Type B pancreatic cell (in vitro differentiated cells): ENCODE results near the gene CORO2A. TPM values are rescaled to one million over a fixed set of nuclear protein-coding genes. Genes with fewer than 3 reads are reported as not detected.

ENCODE experiments used
- DNase-seq: peaks from one replicate; pipeline ENCODE4 v3.0.0; 2021; ENCODE audit warnings: mixed read lengths; ENCODE audit not compliant: unreplicated experiment; ENCODE audit errors: extremely low spot score
- H3K27ac Mint-ChIP-seq: 2 replicates; pipeline ENCODE4 v1.8.0; 2021; ENCODE audit warnings: mild to moderate bottlenecking, mixed read lengths
- H3K27me3 Mint-ChIP-seq: 2 replicates; pipeline ENCODE4 v1.8.0; 2021; ENCODE audit warnings: mixed read lengths
- H3K36me3 Mint-ChIP-seq: 2 replicates; pipeline ENCODE4 v1.8.0; 2021; ENCODE audit warnings: mixed read lengths
- H3K4me1 Mint-ChIP-seq: one replicate; pipeline ENCODE4 v1.8.0; 2021; ENCODE audit warnings: mixed read lengths; ENCODE audit not compliant: unreplicated experiment
- H3K4me3 Mint-ChIP-seq: 2 replicates; pipeline ENCODE4 v1.8.0; 2021; ENCODE audit warnings: mild to moderate bottlenecking, mixed read lengths
- H3K9me3 Mint-ChIP-seq: 2 replicates; pipeline ENCODE4 v1.8.0; 2021; ENCODE audit warnings: mixed read lengths
- total RNA-seq: library from RNA; stranded (reverse); gene quantifications from 2 replicates; pipeline ENCODE4 v1.2.1, GENCODE V29; 2021; ENCODE audit warnings: low replicate concordance
- TF ChIP-seq, protein P1 (sequence below): fragments of 200-600 bp; sonication (generic); conservative IDR thresholded peaks from 2 replicates; pipeline ENCODE4 v1.5.0; 2021; ENCODE audit warnings: antibody characterized with exemption, mild to moderate bottlenecking

CORO2A gene
- total RNA-seq, 1 donor from 2014 or later, result 9.9 TPM

DNA sequence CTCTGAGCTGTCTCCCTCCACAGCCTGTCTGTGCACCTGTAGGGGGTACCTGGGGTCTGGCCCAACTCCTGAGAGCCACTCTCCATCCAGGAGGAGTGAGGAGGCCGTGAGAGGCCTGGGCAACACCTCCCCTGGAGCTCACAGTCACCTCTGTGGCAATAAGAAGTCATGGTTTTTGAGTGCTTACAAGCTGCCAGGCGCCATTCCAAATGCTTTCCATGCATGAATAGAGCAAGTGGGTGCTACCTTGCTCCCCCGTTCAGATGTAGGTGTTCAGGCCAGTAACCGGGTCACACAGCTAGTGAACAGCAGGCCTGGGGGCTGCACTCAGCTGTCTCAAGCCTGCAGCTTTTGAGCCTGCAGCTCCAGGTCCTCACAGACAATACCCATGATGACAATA, 30.6 kb downstream of the CORO2A start:
- Mint-ChIP-seq H3K27ac (no peak overlapping the region), H3K4me3 (no peak overlapping the region), H3K4me1 (peaks cover 4% of the 10 kb centered on the region), H3K27me3 (no peaks in the 10 kb centered on the region), H3K36me3 (no peaks in the 10 kb centered on the region), H3K9me3 (no peaks in the 10 kb centered on the region)
- TF ChIP-seq, protein P1, sequence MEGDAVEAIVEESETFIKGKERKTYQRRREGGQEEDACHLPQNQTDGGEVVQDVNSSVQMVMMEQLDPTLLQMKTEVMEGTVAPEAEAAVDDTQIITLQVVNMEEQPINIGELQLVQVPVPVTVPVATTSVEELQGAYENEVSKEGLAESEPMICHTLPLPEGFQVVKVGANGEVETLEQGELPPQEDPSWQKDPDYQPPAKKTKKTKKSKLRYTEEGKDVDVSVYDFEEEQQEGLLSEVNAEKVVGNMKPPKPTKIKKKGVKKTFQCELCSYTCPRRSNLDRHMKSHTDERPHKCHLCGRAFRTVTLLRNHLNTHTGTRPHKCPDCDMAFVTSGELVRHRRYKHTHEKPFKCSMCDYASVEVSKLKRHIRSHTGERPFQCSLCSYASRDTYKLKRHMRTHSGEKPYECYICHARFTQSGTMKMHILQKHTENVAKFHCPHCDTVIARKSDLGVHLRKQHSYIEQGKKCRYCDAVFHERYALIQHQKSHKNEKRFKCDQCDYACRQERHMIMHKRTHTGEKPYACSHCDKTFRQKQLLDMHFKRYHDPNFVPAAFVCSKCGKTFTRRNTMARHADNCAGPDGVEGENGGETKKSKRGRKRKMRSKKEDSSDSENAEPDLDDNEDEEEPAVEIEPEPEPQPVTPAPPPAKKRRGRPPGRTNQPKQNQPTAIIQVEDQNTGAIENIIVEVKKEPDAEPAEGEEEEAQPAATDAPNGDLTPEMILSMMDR, result no peak
- no peak for DNase-seq

GRCh38 chr9:98159790-98160189, 32.6 kb downstream of the CORO2A start:
- no peak for DNase-seq
- no peak overlapping the region for H3K4me3 Mint-ChIP-seq
- TF ChIP-seq, protein P1, result no peak
- H3K27me3 Mint-ChIP-seq, result no peaks in the 10 kb centered on the region
- H3K4me1 Mint-ChIP-seq, result peaks cover 8% of the 10 kb centered on the region
- H3K9me3 Mint-ChIP-seq, result no peaks in the 10 kb centered on the region
- H3K27ac Mint-ChIP-seq, result peak overlapping the region; percentile 51
- peaks cover 4% of the 10 kb centered on the region for H3K36me3 Mint-ChIP-seq

DNA sequence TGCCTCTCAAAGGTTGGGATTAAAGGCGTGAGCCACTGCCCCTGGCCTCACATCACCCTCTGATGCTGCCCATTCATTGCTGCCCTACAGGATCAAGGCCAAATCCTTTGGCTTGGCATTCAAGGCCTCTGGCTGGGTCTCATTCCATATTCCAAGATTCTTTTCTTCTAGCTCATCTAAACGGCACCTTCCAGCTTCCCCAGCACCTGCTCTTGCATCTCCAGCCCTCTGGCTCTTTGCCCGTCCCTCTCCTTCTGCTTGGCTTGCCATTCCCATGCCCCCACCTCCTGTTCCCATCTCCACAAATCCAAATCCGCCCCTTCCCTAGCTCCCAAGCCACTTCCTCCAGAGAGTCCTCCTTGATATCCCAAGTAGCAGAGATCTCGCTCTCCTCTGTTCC, 33.1 kb downstream of the CORO2A start:
- Mint-ChIP-seq H3K9me3 (no peaks in the 10 kb centered on the region), H3K4me1 (peaks cover 8% of the 10 kb centered on the region)

DNA sequence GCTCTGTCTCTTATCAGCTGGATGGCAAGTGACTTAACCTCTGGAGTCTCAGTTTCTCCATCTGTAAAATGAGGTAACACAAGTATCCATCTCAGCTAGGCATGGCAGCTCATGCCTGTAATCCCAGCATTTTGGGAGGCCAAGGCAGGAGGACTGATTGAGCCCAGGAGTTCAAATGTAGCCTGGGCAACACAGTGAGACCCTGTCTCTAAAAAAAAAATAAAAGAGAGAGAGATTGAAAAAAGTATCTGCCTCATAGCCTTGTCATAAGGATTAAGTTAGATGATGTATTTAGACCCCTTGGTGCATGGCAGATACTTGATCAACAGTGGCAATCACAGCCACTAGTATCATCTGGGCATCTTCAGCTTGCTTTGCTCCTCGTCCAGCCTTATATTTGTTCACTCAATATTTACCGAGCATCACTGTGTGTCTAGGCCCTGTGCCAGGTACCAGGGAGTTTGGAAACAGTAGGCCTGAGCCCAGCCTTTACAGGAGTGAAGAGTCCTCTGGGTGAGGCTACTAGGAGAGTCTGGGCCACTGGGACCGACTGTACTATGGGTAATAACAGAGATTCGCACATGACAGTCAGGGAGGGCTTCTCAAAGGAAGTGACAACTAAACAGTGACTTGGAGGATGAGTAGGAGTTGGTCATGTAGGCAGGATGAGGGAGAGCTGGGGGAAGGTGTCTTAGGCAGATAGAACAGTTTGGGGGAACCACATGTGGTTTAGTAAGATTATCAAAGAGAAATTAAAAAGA, 34.2 kb downstream of the CORO2A start:
- DNase-seq, result no peak
- Mint-ChIP-seq H3K9me3 (no peaks in the 10 kb centered on the region), H3K27me3 (no peaks in the 10 kb centered on the region), H3K36me3 (peaks cover 4% of the 10 kb centered on the region), H3K4me1 (peaks cover 8% of the 10 kb centered on the region), H3K27ac (no peak overlapping the region), H3K4me3 (no peak overlapping the region)
- TF ChIP-seq, protein P1, result no peak

More for the DNA sequence above, 33.1 kb downstream of the CORO2A start:
- Mint-ChIP-seq H3K27ac (peak overlapping the region; percentile 51), H3K27me3 (no peaks in the 10 kb centered on the region), H3K36me3 (peaks cover 4% of the 10 kb centered on the region), H3K4me3 (no peak overlapping the region)
- no peak for DNase-seq
- TF ChIP-seq, protein P1, result no peak

DNA sequence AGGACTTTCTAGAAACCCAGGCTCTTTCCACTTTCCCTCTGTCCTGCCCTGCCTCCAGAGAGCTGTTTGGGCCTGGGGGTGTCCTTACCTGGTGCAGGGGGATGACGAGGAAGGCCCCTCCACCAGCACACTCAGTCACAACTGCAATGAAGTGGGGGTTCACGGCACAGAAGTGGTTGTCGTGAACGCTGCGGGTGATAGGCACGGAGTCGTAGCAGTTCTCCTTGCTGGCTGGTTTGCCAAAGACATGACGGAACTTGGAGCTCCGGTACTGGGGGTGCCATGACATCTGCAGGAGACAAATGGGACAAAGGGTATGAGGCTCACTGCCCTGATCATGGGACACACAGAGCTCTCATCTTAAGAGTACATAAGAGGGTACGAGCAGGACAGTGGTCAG, 35.1 kb downstream of the CORO2A start:
- peaks cover 4% of the 10 kb centered on the region for H3K36me3 Mint-ChIP-seq
- H3K27ac Mint-ChIP-seq, result no peak overlapping the region
- TF ChIP-seq, protein P1, result no peak
- no peak overlapping the region for H3K4me3 Mint-ChIP-seq
- no peak for DNase-seq
- no peaks in the 10 kb centered on the region for H3K27me3 Mint-ChIP-seq
- peaks cover 5% of the 10 kb centered on the region for H3K4me1 Mint-ChIP-seq
- H3K9me3 Mint-ChIP-seq, result no peaks in the 10 kb centered on the region
